Measurements from ENCODE around the gene MASP2.
A peak's percentile ranks its signal among the peaks of the same experiment; 100 is the strongest.
"Not testable (repeated sequence)": the region's sequence is repeated elsewhere in the genome, so short reads cannot be mapped to it uniquely, and the experiment has no call there.

MASP2 gene

DNA sequence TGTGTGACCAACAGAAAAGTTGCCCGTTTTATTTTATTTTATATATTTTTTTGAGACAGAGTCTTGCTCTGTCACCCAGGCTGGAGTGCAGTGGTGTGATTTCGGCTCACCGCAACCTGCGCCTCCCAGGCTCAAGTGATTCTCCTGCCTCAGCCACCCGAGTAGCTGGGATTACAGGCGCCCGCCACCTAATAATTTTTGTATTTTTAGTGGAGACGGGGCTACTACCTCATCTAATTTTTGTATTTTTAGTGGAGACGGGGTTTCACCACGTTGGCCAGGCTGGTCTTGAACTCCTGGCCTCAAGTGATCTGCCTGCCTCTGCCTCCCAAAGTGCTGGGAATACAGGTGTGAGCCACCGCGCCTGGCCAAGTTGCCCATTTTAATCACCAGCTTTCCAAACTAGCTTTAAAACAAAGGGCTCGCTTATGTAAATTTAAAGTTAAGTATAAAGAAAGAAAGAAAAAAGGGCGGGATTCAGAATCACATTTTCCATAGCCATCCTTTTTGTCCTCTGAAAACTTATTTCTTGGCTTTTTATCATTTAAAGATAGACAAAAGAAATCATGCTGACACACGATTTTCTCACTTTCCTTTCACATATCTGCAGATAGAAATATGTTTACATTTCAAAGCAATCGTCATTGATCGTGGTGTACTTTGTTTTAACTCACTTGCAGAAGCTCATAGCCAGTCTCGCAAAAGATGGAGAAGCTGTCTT, 9.9 kb downstream of the MASP2 start:
- not testable (repeated sequence) for DNase-seq

DNA sequence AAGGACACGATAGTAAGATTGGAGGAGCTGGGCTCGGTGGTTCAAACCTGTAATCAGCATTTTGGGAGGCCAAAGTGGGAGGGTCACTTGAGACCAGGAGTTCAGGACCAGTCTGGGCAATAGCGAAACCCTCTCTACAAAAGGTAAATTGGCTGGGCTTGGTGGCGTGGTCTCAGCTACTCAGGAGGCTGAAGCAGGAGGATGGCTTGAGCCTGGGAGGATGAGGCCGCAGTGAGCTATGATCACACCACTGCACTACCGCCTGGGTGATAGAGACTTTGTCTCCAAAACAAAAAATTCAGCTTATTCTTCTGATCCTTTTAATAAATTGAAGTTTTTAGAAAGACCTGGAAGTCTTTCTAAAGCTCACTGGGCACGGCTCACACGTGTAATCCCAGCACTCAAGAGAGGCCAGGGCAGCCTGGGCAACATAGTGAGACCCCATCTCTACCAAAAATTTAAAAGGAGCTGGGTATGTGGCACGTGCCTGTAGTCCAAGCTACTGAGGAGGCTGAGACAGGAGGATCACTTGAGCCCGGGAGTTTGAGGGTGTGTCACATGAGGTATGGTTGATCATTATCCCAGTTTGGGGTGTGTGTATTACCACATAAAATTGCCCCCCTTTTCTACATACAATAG, 15.3 kb downstream of the MASP2 start:
- no peak for DNase-seq

DNA sequence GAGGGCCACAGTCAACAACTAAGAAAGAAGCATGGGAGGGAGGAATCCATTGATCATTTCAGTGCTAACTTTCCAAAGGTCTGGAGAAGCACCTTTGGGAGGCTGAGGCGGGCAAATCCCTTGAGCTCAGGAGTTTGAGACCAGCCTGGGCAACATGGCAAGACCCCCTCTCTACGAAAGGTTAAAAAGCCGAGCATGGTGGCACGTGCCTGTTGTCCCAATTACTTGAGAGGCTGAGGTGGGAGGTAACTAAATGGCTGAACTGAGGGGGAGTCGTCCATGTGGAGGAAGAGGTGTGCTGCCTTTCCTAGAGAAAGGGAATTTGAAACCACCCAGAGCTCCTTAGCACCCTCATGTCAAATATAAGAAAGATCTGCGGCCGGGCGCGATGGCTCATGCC, 16.2 kb downstream of the MASP2 start:
- DNase-seq: no peak

DNA sequence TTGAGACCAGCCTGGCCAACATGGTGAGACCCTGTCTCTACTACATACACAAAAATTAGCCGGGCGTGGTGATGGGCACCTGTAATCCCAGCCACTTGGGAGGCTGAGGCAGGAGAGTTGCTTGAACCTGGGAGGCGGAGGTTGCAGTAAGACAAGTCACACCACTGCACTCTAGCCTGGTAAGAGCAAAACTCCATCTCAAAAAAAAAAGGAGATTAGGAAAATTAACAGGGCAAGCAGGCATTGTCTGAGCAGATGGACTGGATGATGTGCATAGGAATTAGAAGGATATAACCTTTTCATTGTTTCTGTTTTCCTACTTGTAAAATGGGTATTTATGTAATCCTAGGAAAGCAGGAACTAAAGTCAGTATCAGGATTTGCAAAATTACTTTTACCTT, 19.0 kb downstream of the MASP2 start:
- no peak for DNase-seq

DNA sequence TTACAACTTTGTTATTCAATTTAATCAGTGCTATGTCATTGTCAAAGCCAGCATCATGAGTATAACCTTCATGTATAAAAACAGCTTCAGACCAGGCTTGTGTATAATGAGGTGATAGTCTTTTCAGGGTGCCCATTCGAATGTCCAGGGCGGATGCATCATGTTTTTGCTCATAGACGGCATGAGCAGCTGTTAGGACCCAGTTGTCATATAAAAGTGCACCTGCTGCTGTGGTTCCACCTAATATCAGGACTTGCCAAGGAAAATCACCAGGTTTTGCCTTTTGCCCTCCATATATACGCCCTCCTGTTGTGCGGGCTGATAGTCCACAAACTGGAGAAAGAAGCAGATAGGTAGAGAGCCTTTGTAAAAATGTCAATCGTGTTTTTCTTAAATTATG, 19.7 kb downstream of the MASP2 start:
- no peak for DNase-seq

DNA sequence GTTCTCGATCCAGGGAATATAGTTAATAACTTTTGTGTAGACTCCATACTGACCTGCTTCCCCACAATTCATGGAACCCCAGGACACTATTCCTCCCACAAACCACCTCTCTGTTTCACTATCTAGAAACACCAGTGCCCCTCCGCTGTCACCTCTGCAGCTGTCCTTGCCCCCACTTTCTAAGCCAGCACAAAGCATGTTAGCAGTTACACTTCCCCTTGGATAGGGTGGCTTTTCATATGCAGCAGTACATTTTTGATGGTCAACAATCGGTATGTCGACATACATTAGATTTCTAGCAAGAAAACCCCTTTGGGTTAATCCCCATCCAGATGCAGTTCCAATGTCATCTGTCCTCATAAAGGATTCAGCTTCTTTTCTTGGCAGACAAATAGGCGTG, 20.1 kb downstream of the MASP2 start:
- DNase-seq: no peak

DNA sequence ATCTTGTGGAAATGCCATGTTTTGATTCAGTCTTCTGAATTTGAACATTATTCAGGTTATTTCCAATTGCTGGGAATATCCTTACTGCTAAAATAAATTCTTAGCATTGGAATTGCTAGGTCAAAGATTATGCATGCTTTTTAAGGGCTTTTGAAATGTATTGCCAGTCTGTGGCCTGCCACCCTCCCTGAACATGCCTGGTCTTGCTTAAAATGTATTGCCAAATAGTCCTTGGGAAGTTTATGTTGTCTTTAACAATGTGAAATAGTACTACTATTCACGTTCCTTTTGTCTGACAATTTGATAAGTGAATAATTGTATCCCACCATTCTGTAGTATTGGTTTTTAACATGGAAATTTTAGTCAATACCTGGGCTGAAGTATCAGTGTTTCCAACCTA, 21.0 kb downstream of the MASP2 start:
- no peak for DNase-seq

DNA sequence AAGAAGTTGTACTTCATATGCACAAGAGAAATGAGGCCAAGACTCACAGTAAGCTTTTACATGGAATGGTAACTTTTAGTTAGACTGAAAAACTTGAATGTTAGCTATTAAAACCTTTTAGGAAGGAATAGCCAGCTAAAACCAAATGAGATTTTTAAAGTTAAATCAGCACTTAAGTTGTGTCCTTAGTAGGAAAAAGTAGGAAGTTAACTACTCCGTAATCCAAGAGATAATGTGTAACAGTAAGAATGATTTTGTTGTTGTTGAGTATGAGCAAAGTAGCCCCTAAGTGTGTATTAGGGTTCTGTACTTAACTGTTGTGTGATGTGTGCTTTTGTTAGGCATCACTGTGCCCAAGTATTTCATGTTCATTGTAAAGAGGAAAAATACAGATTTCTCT, 21.4 kb downstream of the MASP2 start:
- no peak for DNase-seq

DNA sequence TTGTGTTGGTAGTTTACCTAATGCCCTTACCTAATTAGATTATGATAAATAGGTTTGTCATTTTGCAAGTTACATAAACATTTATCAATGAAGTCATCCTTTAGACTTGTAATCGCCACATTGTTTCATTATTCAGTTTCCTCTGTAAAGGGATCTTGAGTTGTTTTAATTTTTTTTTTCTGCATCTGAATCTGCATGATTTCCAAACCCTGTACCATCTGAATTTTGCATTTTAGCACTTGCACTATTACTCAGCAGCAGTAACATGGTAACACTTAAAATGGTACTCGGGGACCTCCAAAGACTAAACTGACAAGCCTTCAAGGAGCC, 22.2 kb downstream of the MASP2 start:
- no peak for DNase-seq

DNA sequence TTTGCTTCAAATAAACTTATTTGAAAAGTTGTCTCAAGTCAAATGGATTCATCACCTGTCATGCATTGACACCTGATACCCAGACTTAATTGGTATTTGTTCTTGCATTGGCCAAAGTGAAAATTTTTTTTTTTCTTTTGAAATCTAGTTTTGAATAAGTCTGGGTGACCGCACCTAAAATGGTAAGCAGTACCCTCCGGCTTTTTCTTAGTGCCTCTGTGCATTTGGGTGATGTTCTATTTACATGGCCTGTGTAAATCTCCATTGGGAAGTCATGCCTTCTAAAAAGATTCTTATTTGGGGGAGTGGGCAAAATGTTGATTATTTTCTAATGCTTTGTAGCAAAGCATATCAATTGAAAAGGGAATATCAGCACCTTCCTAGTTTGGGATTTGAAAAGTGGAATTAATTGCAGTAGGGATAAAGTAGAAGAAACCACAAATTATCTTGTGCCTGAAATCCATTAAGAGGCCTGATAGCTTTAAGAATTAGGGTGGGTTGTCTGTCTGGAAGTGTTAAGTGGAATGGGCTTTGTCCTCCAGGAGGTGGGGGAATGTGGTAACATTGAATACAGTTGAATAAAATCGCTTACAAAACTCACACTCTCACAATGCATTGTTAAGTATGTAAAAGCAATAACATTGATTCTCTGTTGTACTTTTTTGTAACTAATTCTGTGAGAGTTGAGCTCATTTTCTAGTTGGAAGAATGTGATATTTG, 22.7 kb downstream of the MASP2 start:
- DNase-seq: no peak

DNA sequence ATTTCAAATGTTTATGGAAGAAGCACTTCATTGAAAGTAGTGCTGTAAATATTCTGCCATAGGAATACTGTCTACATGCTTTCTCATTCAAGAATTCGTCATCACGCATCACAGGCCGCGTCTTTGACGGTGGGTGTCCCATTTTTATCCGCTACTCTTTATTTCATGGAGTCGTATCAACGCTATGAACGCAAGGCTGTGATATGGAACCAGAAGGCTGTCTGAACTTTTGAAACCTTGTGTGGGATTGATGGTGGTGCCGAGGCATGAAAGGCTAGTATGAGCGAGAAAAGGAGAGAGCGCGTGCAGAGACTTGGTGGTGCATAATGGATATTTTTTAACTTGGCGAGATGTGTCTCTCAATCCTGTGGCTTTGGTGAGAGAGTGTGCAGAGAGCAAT, 23.8 kb downstream of the MASP2 start:
- DNase-seq: no peak

DNA sequence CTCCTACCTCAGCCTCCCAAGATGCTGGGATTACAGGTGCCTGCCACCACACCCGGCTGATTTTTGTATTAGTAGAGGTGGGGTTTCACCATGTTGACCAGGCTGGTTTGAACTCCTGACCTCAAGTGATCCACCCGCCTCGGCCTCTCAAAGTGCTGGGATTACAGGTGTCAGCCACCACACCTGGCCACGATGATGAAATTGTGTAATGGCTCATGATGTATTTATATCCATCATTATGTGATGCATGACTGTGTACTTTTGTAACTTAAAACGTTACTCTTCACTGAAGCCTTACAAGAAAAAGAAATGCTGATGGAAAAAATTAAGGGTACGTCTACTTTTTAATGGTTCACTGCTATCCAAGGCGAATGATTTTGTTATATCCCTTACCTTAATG, 27.1 kb downstream of the MASP2 start:
- DNase-seq: no peak

DNA sequence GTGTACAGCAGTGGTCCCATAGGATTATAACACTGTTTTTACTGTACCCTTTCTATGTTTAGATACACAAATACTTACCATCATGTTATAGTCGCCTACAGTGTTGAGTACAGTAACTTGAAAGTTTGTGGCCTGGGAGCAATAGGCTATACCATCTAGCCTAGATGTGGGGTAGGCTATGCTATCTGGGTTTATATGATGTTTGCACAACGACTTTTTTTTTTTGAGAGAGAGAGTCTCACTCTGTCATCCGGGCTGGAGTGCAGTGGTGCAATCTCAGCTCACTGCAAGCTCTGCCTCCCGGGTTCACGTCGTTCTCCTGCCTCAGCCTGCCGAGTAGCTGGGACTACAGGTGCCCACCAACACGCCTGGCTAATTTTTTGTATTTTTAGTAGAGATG, 27.7 kb downstream of the MASP2 start:
- DNase-seq: not testable (repeated sequence)

DNA sequence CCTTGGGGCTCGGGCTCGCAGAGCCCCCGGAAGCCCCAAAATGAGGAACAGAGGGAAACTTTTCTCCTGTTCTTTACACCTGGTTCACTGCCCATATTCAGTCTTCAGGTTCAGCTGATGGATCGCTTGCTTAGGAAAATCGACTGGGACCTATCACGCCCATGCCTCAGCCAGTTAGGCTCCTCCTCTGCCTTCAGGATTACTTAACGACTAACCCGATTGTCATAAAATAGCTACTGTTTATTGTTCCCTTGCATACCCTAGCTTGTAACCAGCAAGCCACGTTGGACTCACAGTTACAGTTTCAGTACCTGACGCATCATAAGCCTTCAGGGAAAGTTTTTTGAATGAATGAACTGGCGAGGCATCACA, 33.9 kb downstream of the MASP2 start:
- no peak for DNase-seq

DNA sequence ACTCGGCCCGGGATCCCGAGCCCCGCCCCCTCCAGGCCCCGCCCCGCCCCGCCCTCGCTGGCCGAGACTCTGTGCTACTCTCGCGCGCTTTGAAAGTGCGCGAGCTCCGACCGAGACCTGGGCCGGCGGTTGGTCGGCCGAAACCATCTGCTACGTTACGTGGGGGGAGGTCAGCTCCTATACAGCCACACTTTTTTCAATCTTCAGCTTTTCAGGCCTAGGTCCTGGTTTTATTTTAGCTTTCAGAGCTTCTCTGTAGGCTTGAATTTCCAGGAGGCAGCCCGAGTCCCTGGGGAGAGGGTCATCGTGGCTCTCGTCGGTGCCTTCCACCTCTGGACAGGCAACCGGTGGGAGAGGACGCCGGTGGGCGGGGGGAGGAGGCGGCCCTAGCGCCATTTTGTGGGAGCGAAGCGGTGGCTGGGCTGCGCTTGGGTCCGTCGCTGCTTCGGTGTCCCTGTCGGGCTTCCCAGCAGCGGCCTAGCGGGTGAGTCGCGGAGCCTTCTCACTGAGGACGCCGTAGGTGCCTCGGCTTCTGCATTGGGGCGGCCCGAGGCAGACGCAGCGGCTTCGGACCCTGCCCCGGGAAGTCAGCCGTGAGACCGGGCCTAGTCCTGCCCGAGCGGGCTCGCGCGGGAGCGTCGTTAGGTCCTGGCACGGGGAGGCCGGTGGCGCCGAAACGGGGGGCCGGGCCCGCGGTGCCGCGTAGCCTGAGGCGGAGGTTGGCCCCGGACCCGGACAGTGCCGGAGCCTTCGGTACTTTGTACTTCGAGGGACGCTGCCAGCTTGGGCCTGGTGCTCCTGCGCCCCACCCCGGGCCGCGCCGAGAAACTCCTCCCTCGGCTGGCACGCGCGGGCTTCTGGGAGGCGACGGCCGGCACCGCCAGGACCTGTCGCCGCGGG, 34.5 kb downstream of the MASP2 start, which contains the start of gene TARDBP:
Gene TARDBP (plus strand): TSS at position 395 of the 900 bp plus-strand sequence. CDS start 1,074 bp downstream, outside the sequence.
- peak; percentile 61 for DNase-seq

DNA sequence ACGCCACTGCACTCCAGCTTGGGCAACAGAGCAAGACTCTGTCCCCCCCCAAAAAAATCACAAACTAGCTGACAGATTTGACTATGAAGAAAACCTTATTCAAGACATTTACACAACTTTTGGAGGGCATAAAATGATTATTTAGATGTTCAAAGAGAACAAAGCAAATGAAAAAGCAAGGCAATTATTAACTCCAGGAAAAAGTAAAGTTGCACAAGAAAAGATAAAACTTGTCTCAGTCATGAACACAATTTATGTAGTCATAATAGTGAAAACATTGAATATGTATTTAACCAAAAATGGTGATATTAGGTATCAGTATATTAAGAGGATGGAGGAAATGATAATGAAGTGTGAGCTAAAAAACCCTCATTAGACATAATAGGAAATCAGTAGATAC, 46.5 kb downstream of the MASP2 start:
- DNase-seq: no peak

DNA sequence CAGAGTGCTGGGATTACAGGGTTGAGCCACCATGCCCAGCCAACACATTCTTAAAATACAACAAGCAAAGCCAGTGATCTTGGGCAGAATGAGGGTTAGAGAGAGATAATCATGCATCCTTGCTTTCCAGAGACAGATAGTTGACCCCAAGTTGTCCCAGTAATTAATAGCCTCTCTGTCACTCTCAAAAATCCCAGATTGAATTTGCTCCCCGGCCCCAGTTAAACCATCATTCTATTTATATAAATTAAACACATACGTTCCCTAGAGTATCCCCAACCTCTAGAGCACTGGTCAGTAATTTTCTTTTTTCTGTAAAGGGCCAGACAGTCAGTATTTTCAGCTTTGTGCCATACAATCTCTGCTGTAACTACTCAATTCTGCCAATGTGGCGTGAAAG, 50.9 kb downstream of the MASP2 start:
- DNase-seq: no peak

DNA sequence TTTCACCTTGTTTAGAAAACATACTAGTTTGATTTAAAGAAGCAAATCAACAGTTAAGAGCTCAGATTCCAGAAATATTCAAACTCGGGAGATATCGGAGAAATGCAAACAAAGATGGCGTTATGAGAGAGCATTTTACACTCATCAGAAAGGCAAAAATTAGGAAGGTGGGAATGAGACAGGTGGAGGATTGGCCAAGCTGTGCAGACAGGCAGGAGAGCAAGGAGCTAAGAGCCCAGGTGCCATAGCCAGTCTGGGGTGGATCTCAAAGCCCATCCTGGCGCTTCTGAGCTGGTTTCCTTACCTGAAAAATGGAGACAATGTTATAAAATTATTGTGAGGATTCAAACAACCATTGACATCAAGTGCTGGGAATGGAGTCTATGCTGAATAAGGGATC, 54.2 kb downstream of the MASP2 start:
- no peak for DNase-seq

DNA sequence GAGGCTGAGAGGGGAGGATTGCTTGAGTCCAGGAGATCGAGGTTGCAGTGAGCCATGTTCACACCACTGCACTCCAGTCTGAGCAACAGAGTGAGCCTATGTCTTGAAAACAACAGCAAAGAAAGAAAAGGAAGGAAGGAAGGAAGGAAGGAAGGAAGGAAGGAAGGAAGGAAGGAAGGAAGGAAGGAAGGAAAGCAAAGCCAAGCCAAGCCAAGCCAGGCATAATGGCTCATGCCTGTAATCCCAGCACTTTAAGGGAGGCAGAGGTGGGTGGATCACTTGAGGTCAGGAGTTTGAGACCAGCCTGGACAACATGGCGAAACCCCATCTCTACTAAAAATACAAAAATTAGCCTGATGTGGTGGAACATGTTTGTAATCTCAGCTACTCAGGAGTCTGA, 55.0 kb downstream of the MASP2 start:
- not testable (repeated sequence) for DNase-seq

DNA sequence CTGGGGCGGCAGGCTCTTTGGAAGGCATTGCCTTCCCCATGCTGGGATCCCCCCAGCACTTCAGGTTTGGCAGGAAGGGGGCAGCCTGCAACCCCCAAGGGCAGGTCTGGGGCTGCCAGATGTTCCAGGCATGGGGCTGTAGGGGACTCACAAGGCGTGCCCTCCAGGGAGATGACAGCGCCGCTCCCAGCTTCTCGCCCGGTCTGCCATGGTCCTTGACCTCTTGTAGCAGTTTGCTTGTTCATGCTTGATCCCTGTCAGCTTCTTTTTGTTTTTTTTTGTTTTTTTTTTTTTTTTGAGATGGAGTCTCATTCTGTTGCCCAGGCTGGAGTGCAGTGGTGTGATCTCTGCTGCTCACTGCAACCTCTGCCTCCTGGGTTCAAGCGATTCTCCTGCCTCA, 56.2 kb downstream of the MASP2 start:
- no peak for DNase-seq

DNA sequence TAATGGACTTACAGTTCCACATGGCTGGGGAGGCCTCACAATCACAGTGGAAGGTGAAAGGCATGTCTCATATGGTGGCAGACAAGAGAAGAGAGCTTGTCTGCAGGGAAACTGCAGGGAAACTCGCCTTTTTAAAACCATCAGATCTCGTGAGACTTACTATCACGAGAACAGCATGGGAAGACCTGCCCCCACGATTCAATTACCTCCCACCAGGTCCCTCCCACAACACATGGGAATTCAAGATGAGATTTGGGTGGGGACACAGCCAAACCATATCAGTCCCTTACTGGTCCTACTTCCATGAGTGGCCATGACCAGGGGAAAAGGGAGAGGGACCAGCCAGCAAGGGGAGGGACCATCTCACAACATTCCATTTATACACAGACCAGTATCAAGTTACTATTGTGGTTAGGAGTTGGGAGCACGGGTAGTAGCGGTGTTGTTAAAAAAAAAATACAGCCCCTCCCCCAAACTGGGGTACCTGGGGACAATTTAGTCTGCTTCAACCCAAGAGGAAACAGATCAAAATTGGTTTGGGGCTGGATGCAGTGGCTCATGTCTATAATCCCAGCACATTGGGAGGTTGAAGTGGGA, 57.0 kb downstream of the MASP2 start:
- DNase-seq: not testable (repeated sequence)

DNA sequence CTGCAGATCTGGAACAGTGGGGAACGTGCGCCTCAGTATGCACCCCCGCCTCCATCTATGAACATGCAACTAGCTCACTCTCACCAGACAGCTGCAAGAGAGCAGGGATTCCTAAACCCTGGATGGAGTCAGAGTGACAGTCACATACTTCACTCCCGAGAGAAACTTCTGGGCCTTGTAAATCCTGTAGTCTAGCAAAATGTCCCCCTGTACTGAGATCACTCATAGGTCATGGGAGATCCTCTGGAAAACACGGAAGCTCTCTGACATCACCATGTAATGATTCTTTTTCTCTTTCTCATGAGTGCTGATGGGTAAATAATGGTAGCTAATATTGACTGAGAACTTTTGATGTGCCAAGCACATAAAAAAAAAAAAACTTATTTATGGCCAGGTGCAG, 57.9 kb downstream of the MASP2 start:
- peak; percentile 37 for DNase-seq
